Prostate gland (tissue), 2 donors: ENCODE measurements around the gene ABLIM1. TPM values are rescaled to one million over a fixed set of nuclear protein-coding genes. Genes with fewer than 3 reads are reported as not detected.

Experiments used
- DNase-seq: peaks from one replicate; pipeline ENCODE4 v3.0.0-alpha.2; 2019; ENCODE audit warnings: low spot score
- H3K27ac ChIP-seq, 2 donors: fragments of 200-600 bp; sonication (generic); 2 replicates each; pipeline ENCODE4 v1.5.1; 2017 to 2019
- H3K27me3 ChIP-seq: fragments of 200-600 bp; sonication (generic); replicated peaks from 2 replicates; pipeline ENCODE4 v1.5.1; 2019; ENCODE audit not compliant: insufficient read depth
- H3K36me3 ChIP-seq, 2 donors: fragments of 200-600 bp; sonication (generic); 1 replicate in 1 of 2; 2 replicates in 1 of 2; pipeline versions ENCODE4 v1.5.1 to v1.8.1; 2017 to 2019
- H3K4me1 ChIP-seq: fragments of 200-600 bp; sonication (generic); replicated peaks from 2 replicates; pipeline ENCODE4 v1.5.1; 2019
- H3K4me3 ChIP-seq, 2 donors: fragments of 200-600 bp; sonication (generic); 2 replicates each; pipeline ENCODE4 v1.5.1; 2017 to 2019
- H3K9me3 ChIP-seq: fragments of 200-600 bp; sonication (generic); 2 replicates; pipeline ENCODE4 v1.5.1; 2017
- CTCF ChIP-seq, 4 experiments: fragments of 200-600 bp in 2 of 4; fragments of 450-650 bp in 2 of 4; sonication (generic) in 2 of 4; IDR thresholded peaks; 1 replicate in 3 of 4; 2 replicates in 1 of 4; pipeline ENCODE4 v1.5.1; 2016 to 2019; ENCODE audit warnings: antibody characterized with exemption in 4 of 4, mild to moderate bottlenecking in 2 of 4, moderate library complexity in 2 of 4
- POLR2A ChIP-seq: fragments of 450-650 bp; IDR thresholded peaks from one replicate; pipeline ENCODE4 v1.6.1; 2016; ENCODE audit warnings: antibody characterized with exemption, mild to moderate bottlenecking
- POLR2AphosphoS5 ChIP-seq: sonication (generic); formaldehyde crosslinking; IDR thresholded peaks from one replicate; pipeline ENCODE4 v1.6.1; 2017; ENCODE audit warnings: antibody characterized with exemption
- WGBS: methylation state at CpG from one replicate; pipeline ENCODE4 v1.1.5; 2018; 5-methylcytosine and 5-hydroxymethylcytosine counted together
- intact Hi-C: fragments of 100-400 bp; cut with DNase I; formaldehyde crosslinking; loops from one replicate; pipeline ENCODE4 v1.14.2; 2022
- total RNA-seq, 2 donors: library from RNA; depleted of rRNA; stranded (reverse); fragments of >200 nt; gene quantifications; one replicate each; pipeline ENCODE4 v1.1.0, GENCODE V29; 2016

ABLIM1 gene
- total RNA-seq, 2 donors from 2014 or later = 43.9 to 138 TPM

GRCh38 chr10:114534571-114534981 is 123.5 kb downstream of the ABLIM1 start:
- Histone ChIP-seq H3K27me3 (no peaks in the 10 kb centered on the region), H3K36me3 (no peaks in the 10 kb centered on the region), H3K4me3 (no peak overlapping the region), H3K4me1 (no peaks in the 10 kb centered on the region), H3K9me3 (no peaks in the 10 kb centered on the region), H3K27ac (no peak overlapping the region)
- 88% methylated on average over 6 of the region's 6 CpGs for WGBS
- no peak for DNase-seq
- TF ChIP-seq POLR2AphosphoS5 (no peak), CTCF (IDR thresholded peaks at IDR 0.05) (no peak), POLR2A (no peak)
- intact Hi-C loops = no loop called here

- DNase-seq = no peak
- no peaks in the 10 kb centered on the region for H3K9me3 ChIP-seq
- H3K27me3 ChIP-seq = no peaks in the 10 kb centered on the region
- no peaks in the 10 kb centered on the region for H3K36me3 ChIP-seq
- H3K4me3 ChIP-seq = no peak overlapping the region
- no peaks in the 10 kb centered on the region for H3K4me1 ChIP-seq
- WGBS = 94% methylated on average over 5 of the region's 5 CpGs
- H3K27ac ChIP-seq = no peak overlapping the region
- TF ChIP-seq POLR2A = no peak
- no peak for TF ChIP-seq CTCF (IDR thresholded peaks at IDR 0.05)
- TF ChIP-seq POLR2AphosphoS5 = no peak
- intact Hi-C loops = no loop called here
Measured at GRCh38 chr10:114532226-114532625, 125.8 kb downstream of the ABLIM1 start.

- no peaks in the 10 kb centered on the region for H3K4me1 ChIP-seq
- DNase-seq = peak; percentile 85
Measured at GRCh38 chr10:114526504-114527238, 131.4 kb downstream of the ABLIM1 start.

GRCh38 chr10:114526126-114526503 is 132.0 kb downstream of the ABLIM1 start:
- TF ChIP-seq POLR2A (no peak), CTCF (IDR thresholded peaks at IDR 0.05) (no peak), POLR2AphosphoS5 (no peak)
- Histone ChIP-seq H3K36me3 (no peaks in the 10 kb centered on the region), H3K9me3 (no peaks in the 10 kb centered on the region), H3K4me3 (peak overlapping the region; percentile 26 to 34), H3K4me1 (no peaks in the 10 kb centered on the region), H3K27ac (peak overlapping the region; percentile 52 to 74), H3K27me3 (no peaks in the 10 kb centered on the region)
- intact Hi-C loops = loop anchor here (5.0 kb wide), 1 partner anchor 44 kb away; no protein-coding TSS in a partner anchor
- WGBS = 19% methylated on average over 5 of the region's 5 CpGs
- DNase-seq = no peak

More at GRCh38 chr10:114526504-114527238, 131.4 kb downstream of the ABLIM1 start:
- Histone ChIP-seq H3K9me3 (no peaks in the 10 kb centered on the region), H3K27me3 (no peaks in the 10 kb centered on the region), H3K4me3 (peak overlapping the region; percentile 26 to 34), H3K27ac (peak overlapping the region; percentile 52 to 74), H3K36me3 (no peaks in the 10 kb centered on the region)
- intact Hi-C loops = loop anchor here (5.0 kb wide), 1 partner anchor 44 kb away; no protein-coding TSS in a partner anchor
- peak; percentile 86 for TF ChIP-seq POLR2A
- no peak for TF ChIP-seq CTCF (IDR thresholded peaks at IDR 0.05)
- TF ChIP-seq POLR2AphosphoS5 = peak; percentile 88
- WGBS = 3% methylated on average over 24 of the region's 24 CpGs
